COLO668 (cell line): ENCODE results near the gene PTPRE.
A peak's percentile ranks its signal among the peaks of the same experiment; 100 is the strongest.

Source experiments
- DNase-seq: peaks from one replicate; lab custom pipeline; 2025; ENCODE audit not compliant: unreplicated experiment; lab: John Stamatoyannopoulos, UW

Gene PTPRE

GRCh38 chr10:128116187-128116586 lies 209.3 kb downstream of the PTPRE start:
- no peak for DNase-seq

- no peak for DNase-seq
These were observed 210.1 kb downstream of the PTPRE start for GRCh38 chr10:128116851-128117615.

- no peak for DNase-seq
These were observed 215.0 kb downstream of the PTPRE start for GRCh38 chr10:128121750-128122412.

- no peak for DNase-seq
These were observed 216.0 kb downstream of the PTPRE start for GRCh38 chr10:128122931-128123330.

- no peak for DNase-seq
These were observed 216.9 kb downstream of the PTPRE start for GRCh38 chr10:128123846-128124245.

GRCh38 chr10:128124813-128125403 lies 218.0 kb downstream of the PTPRE start:
- DNase-seq: peak; percentile 1

GRCh38 chr10:128125416-128125943 lies 218.6 kb downstream of the PTPRE start:
- peak; percentile 1 for DNase-seq

- peak; percentile 88 for DNase-seq
These were observed 219.3 kb downstream of the PTPRE start, which contains the start of gene MKI67 for GRCh38 chr10:128125944-128126764. TSS of gene MKI67 (minus strand) at chr10:128126423. CDS start at chr10:128125667, 756 bp downstream.

- no peak for DNase-seq
These were observed 221.7 kb downstream of the PTPRE start for GRCh38 chr10:128128582-128128981.

- DNase-seq: no peak
These were observed 223.1 kb downstream of the PTPRE start for GRCh38 chr10:128130051-128130450.
